Heart left ventricle (tissue), 16 donors: Measurements from ENCODE around the gene CYREN. TPM values are rescaled to one million over a fixed set of nuclear protein-coding genes. Genes with fewer than 3 reads are reported as not detected.

Experiments used
- ATAC-seq, 4 donors: fragments of 200-7000 bp; cut with Tn5 transposase; one replicate each; pipeline ENCODE4 v1.9.1; 2020 to 2022; ENCODE audit warnings: moderate library complexity in 4 of 4, mild to moderate bottlenecking in 3 of 4, moderate number of reproducible peaks in 1 of 4
- DNase-seq, 5 donors: peaks; one replicate each; pipeline ENCODE4 v3.0.0-alpha.2; 2020
- H3K27ac ChIP-seq, 12 donors: fragments of 200-600 bp; sonication (generic) in 4 of 12; one replicate each; pipeline versions ENCODE4 v1.5.0 to v1.8.0; 2016 to 2022; ENCODE audit warnings: mild to moderate bottlenecking in 2 of 12
- H3K27me3 ChIP-seq, 9 donors: fragments of 200-600 bp; sonication (generic) in 2 of 9; one replicate each; pipeline versions ENCODE4 v1.5.1 to v1.8.0; 2016 to 2022; ENCODE audit warnings: mild to moderate bottlenecking in 3 of 9
- H3K36me3 ChIP-seq, 9 donors: fragments of 200-600 bp; sonication (generic) in 2 of 9; one replicate each; pipeline versions ENCODE4 v1.5.0 to v1.8.0; 2018 to 2022; ENCODE audit warnings: mild to moderate bottlenecking in 2 of 9
- H3K4me1 ChIP-seq, 12 donors: fragments of 200-600 bp; sonication (generic) in 4 of 12; one replicate each; pipeline versions ENCODE4 v1.5.0 to v1.8.0; 2016 to 2022; ENCODE audit warnings: mild to moderate bottlenecking in 3 of 12
- H3K4me3 ChIP-seq, 12 donors: fragments of 200-600 bp; sonication (generic) in 4 of 12; one replicate each; pipeline versions ENCODE4 v1.5.0 to v1.8.0; 2017 to 2022; ENCODE audit warnings: mild to moderate bottlenecking in 9 of 12, moderate library complexity in 4 of 12
- H3K9me3 ChIP-seq, 12 donors: fragments of 200-600 bp; sonication (generic) in 4 of 12; one replicate each; pipeline versions ENCODE4 v1.5.0 to v1.8.0; 2016 to 2022; ENCODE audit warnings: mild to moderate bottlenecking in 1 of 12
- POLR2A ChIP-seq, 2 donors: fragments of 450-650 bp; IDR thresholded peaks; one replicate each; pipeline ENCODE4 v1.6.1; 2017; ENCODE audit warnings: antibody characterized with exemption in 2 of 2, mild to moderate bottlenecking in 2 of 2, moderate library complexity in 2 of 2
- whole genome bisulfite sequencing, 4 donors: extraction: QIAGEN DNeasy Blood & Tissue Kit in 2 of 4; methylation state at CpG; one replicate each; pipeline versions ENCODE4 v1.1.5 to v1.1.7; 2013 to 2018; 5-methylcytosine and 5-hydroxymethylcytosine counted together
- intact Hi-C, 10 donors: fragments of 100-400 bp; cut with DNase I; formaldehyde crosslinking; loops; one replicate each; pipeline versions ENCODE4 v1.11.1 to v1.14.2; 2022
- polyA plus RNA-seq, 2 donors: library from polyadenylated mRNA; stranded (reverse); fragments of 200-250 nt; gene quantifications; one replicate each; pipeline ENCODE4 v1.2.3, GENCODE V29; 2013
- total RNA-seq, 9 donors: library from RNA; depleted of rRNA in 2 of 9; stranded (reverse); fragments of >200 nt in 2 of 9; fragmentation: NEBNext Ultra II Directional in 3 of 9; extraction: Animal tissue kit (Norgen Biotek cat#: 25700) in 3 of 9; gene quantifications; one replicate each; pipeline versions ENCODE4 v1.1.0 to v1.2.4, GENCODE V29; 2016 to 2023
- TF ChIP-seq, protein P1 (sequence below), 12 donors: fragments of 200-600 bp; sonication (generic) in 4 of 12; IDR thresholded peaks; one replicate each; pipeline versions ENCODE4 v1.5.0 to v1.8.0; 2018 to 2022; ENCODE audit warnings: antibody characterized with exemption in 12 of 12, mild to moderate bottlenecking in 5 of 12
- donor health status: ischemic (EF 13 %, LVEDD 7.1; RV severe dilation, severe dysfunction).
- donor health status: healthy with polysubstance abuse.
- donor health status: DM: no; HTN: yes; CAD: no.
- donor health status: DM: no; HTN: no; CAD: no.
- donor health status: ischemic (EF 25% LVEDD 6.9; RV normal size, moderate dysfunction).
- donor health status: ischemic (EF 25% LVEDD 5.7; RV mildly dilated, moderate dysfunction).
- donor health status: healthy.
- donor health status: DM: yes; HTN: yes; CAD: no.
- donor health status: ischemic (EF 35%, LVEDD 5.7; RV mildly dilated, moderate dysfunction).
- donor health status: nonischemic (EF 11% LVEDD 7.7; RV severe dilation, severe dysfunction).
- donor health status: DM: yes; HTN: yes; CAD: no.
- donor health status: PGD.
- donor health status: ischemic (EF 29% LVEDD 5.4; RV normal size, mild dysfunction).
- donor health status: nonischemic (EF 23%, LVEDD 6.1; RV moderate dilation, normal function).

CYREN gene
- total and polyA plus RNA-seq, 11 donors = 18.4 to 35.8 (median 24.9) TPM

DNA sequence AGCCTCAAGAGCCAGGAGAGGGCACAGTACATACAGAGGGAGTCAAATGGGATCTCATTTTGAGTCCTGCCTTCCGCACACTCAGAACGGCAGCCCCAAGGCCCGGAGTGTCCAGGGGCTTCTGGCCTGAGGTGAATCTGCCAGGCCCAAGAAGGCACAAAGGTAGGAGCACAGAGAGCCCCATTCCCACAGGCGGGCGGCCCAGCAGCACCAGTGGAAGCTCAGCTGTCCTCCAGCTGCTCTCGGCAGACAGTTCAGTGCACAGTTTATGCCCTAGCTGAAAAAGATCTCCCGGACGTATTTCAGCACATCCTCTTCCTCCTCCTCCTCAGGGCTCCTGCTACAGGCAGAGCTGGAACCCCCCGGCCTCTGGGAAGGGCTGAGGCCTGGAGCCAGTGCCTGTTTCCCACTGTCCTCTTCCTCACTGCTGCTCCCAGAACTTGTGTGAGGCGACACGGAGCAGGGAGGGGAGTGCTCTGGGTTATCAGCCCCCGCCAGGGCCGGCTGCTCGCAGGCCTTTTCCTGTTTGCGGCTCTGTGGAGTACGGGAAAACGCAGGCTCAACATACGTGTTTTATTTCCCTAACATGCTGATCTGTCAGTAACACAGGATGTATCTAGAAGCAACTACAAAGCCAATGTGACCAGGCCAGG, 4.0 kb downstream of the CYREN start:
- no peaks in the 10 kb centered on the region for H3K27me3 ChIP-seq
- H3K4me1 ChIP-seq = peaks cover 19 to 80% (median 69%) of the 10 kb centered on the region in 12 donors
- peak overlapping the region; percentile 28 to 81 (median 69) for H3K27ac ChIP-seq
- peak overlapping the region in 2 of 12 donors; percentile 6 to 11 for H3K4me3 ChIP-seq
- TF ChIP-seq, protein P1, sequence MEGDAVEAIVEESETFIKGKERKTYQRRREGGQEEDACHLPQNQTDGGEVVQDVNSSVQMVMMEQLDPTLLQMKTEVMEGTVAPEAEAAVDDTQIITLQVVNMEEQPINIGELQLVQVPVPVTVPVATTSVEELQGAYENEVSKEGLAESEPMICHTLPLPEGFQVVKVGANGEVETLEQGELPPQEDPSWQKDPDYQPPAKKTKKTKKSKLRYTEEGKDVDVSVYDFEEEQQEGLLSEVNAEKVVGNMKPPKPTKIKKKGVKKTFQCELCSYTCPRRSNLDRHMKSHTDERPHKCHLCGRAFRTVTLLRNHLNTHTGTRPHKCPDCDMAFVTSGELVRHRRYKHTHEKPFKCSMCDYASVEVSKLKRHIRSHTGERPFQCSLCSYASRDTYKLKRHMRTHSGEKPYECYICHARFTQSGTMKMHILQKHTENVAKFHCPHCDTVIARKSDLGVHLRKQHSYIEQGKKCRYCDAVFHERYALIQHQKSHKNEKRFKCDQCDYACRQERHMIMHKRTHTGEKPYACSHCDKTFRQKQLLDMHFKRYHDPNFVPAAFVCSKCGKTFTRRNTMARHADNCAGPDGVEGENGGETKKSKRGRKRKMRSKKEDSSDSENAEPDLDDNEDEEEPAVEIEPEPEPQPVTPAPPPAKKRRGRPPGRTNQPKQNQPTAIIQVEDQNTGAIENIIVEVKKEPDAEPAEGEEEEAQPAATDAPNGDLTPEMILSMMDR (IDR thresholded peaks at IDR 0.05) = no peak
- TF ChIP-seq POLR2A (IDR thresholded peaks at IDR 0.05) = no peak
- intact Hi-C loops = loop anchor here in 5 of 10 donors (5.0 to 10.0 kb wide), 4 partner anchors 179 to 482 kb away; partner anchors contain the start of genes AGBL3 (in 3 of the 5) and CALD1 (in 2 of the 5)
- ATAC-seq (peak in 2 of 4 donors; percentile 1 to 19), DNase-seq (peak in 2 of 5 donors; percentile 42 to 52)
- peaks cover 0 to 61% (median 40%) of the 10 kb centered on the region in 9 donors for H3K36me3 ChIP-seq
- H3K9me3 ChIP-seq = no peaks in the 10 kb centered on the region
- WGBS, 4 donors = 55 to 70% (median 64%) methylated on average over 13 to 18 of the region's 18 CpGs

DNA sequence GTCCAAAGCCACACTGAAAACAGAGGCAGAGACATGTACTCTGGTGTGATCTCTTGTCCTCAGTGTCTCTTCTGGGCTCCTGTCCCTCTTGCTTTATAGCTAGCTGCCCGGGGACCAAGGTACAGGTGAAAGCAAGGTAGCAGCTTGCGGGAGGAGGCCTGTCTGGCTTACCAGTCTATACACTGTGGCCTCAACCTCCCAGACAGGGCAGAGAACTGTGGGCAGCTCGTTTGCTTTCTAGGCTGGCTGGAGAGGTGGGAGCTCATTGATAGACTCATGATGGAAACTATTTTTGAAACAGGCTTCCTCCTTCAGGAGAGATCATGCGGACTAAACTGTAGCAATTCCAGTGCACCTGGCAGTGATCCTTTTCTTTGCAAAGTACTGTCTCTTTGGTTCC, 4.6 kb downstream of the CYREN start:
- Histone ChIP-seq H3K9me3 (no peaks in the 10 kb centered on the region), H3K4me3 (no peak overlapping the region), H3K36me3 (peaks cover 0 to 61% (median 40%) of the 10 kb centered on the region in 9 donors), H3K27me3 (no peaks in the 10 kb centered on the region), H3K4me1 (peaks cover 23 to 80% (median 72%) of the 10 kb centered on the region in 12 donors), H3K27ac (peak overlapping the region; percentile 28 to 81 (median 69))
- no peak for ATAC-seq
- 61 to 76% (median 72%) methylated on average over 4 of the region's 4 CpGs for WGBS, 4 donors
- intact Hi-C loops = loop anchor here in 5 of 10 donors (5.0 to 10.0 kb wide), 4 partner anchors 179 to 481 kb away; partner anchors contain the start of genes AGBL3 (in 3 of the 5) and CALD1 (in 2 of the 5)
- DNase-seq = no peak
- TF ChIP-seq, protein P1 (IDR thresholded peaks at IDR 0.05) = no peak
- no peak for TF ChIP-seq POLR2A (IDR thresholded peaks at IDR 0.05)

DNA sequence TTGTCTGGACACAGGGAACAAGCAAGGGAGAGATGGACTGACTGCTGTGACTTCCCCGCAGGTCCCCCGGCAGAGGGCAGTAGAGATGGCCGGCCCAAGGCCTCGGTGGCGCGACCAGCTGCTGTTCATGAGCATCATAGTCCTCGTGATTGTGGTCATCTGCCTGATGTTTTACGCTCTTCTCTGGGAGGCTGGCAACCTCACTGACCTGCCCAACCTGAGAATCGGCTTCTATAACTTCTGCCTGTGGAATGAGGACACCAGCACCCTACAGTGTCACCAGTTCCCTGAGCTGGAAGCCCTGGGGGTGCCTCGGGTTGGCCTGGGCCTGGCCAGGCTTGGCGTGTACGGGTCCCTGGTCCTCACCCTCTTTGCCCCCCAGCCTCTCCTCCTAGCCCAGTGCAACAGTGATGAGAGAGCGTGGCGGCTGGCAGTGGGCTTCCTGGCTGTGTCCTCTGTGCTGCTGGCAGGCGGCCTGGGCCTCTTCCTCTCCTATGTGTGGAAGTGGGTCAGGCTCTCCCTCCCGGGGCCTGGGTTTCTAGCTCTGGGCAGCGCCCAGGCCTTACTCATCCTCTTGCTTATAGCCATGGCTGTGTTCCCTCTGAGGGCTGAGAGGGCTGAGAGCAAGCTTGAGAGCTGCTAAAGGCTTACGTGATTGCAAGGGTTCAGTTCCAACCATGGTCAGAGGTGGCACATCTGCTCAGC, 6.0 kb downstream of the CYREN start:
- WGBS, 4 donors = 74 to 81% (median 77%) methylated on average over 13 to 18 of the region's 18 CpGs
- Histone ChIP-seq H3K4me1 (peaks cover 31 to 88% (median 80%) of the 10 kb centered on the region in 12 donors), H3K4me3 (no peak overlapping the region), H3K36me3 (peaks cover 0 to 61% (median 40%) of the 10 kb centered on the region in 9 donors), H3K9me3 (no peaks in the 10 kb centered on the region), H3K27ac (peak overlapping the region in 11 of 12 donors; percentile 20 to 79 (median 48)), H3K27me3 (no peaks in the 10 kb centered on the region)
- intact Hi-C loops = loop anchor here in 5 of 10 donors (5.0 to 10.0 kb wide), 4 partner anchors 177 to 480 kb away; partner anchors contain the start of genes AGBL3 (in 3 of the 5) and CALD1 (in 2 of the 5)
- peak in 2 of 5 donors; percentile 71 to 75 for DNase-seq
- TF ChIP-seq, protein P1 (IDR thresholded peaks at IDR 0.05) = peak in 1 of 12 donors; percentile 9
- TF ChIP-seq POLR2A (IDR thresholded peaks at IDR 0.05) = no peak
- peak in 3 of 4 donors; percentile 14 to 50 (median 30) for ATAC-seq
